ENCODE measurements around the gene GSG1.

DNA sequence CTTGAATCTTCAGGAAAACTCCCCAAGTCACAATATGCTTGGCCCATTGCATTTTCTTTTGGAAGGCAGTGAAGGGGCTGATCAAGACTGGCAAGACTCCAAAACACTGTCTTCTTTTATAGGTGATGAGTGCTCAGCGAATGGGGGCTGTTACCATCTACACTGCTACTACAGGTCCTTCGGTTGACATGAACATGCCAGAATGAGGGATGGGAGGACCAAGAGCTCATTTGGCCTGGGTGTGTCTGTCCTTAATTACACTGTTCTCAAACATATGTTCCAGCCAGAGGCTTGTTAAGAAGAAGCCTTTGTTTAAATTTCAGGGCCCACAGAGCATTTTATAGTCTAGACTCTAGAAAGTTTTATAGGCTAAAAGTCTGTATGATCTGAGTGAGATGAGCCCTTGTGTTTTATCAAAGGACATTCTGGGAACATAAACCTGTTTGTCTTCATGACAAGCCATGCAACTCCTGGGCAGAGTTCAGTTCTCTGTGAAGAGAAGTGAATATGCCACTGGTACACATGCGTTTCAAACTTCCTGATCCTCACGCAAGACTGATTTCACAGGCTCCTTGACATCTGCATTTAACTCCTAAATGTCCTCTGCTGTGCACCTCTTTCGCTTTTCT is 64.0 kb downstream of the GSG1 start:
- no peak for TF ChIP-seq EZH2 (IDR thresholded peaks at IDR 0.05; ENCODE audit: insufficient read depth, poor library complexity, severe bottlenecking)
- TF ChIP-seq EZH2phosphoT487 (IDR thresholded peaks at IDR 0.05; ENCODE audit: insufficient read depth, low read depth): no peak

Data from GM23248 (cell line).